K562 (cell line): ENCODE data around the gene GBX1. TPM values are rescaled to one million over a fixed set of nuclear protein-coding genes. Genes with fewer than 3 reads are reported as not detected.
A peak's percentile ranks its signal among the peaks of the same experiment; 100 is the strongest.

Experiments used
- ARID1B ChIP-seq: fragments of 450-650 bp; IDR thresholded peaks from 2 replicates; pipeline ENCODE4 v1.6.1; 2016; ENCODE audit warnings: antibody characterized with exemption, mild to moderate bottlenecking, inconsistent platforms
- DLX4 ChIP-seq: fragments of 250-450 bp; sonication (Bioruptor Pico); IDR thresholded peaks from 2 replicates; pipeline ENCODE4 v1.6.1; 2021; ENCODE audit warnings: mild to moderate bottlenecking
- E2F5 ChIP-seq: sonication (generic); formaldehyde crosslinking; IDR thresholded peaks from 2 replicates; pipeline ENCODE4 v1.8.0; 2022; ENCODE audit warnings: mild to moderate bottlenecking, missing genetic modification reagents
- ELF2 ChIP-seq: fragments of 250-450 bp; sonication (Bioruptor Pico); IDR thresholded peaks from 2 replicates; pipeline ENCODE4 v1.5.0; 2021; ENCODE audit warnings: mild to moderate bottlenecking
- ETV1 ChIP-seq: fragments of 450-650 bp; conservative IDR thresholded peaks from 2 replicates; pipeline ENCODE4 v1.6.1; 2016; ENCODE audit warnings: missing genetic modification characterization, control low read depth, low read depth, missing compliant biosample characterization
- HES1 ChIP-seq: fragments of 450-650 bp; IDR thresholded peaks from 2 replicates; pipeline ENCODE4 v1.6.1; 2016; ENCODE audit warnings: low read depth, mild to moderate bottlenecking, moderate library complexity
- MEF2D ChIP-seq: conservative IDR thresholded peaks from 2 replicates; pipeline ENCODE4 v1.6.1; 2016; ENCODE audit warnings: low read depth, missing genetic modification characterization, missing compliant biosample characterization
- SMARCE1 ChIP-seq: fragments of 450-650 bp; IDR thresholded peaks from 2 replicates; pipeline ENCODE4 v1.7.1; 2016; ENCODE audit warnings: mild to moderate bottlenecking
- TAF1 ChIP-seq: IDR thresholded peaks from 2 replicates; pipeline ENCODE4 v1.6.1; 2011; ENCODE audit warnings: mild to moderate bottlenecking, low read length, moderate library complexity; ENCODE audit not compliant: insufficient read depth, control insufficient read depth, severe bottlenecking; ENCODE audit errors: extremely low read depth
- TAL1 ChIP-seq: fragments of 450-650 bp; IDR thresholded peaks from 2 replicates; pipeline ENCODE4 v1.6.1; 2016; ENCODE audit warnings: mild to moderate bottlenecking
- ZNF263 ChIP-seq: sonication (generic); formaldehyde crosslinking; IDR thresholded peaks from 2 replicates; pipeline ENCODE4 v1.8.0; 2022; ENCODE audit warnings: mild to moderate bottlenecking, missing genetic modification reagents, borderline replicate concordance
- polyA plus RNA-seq, 8 experiments: library from polyadenylated mRNA; depleted of rRNA in 4 of 8; stranded (reverse) in 5 of 8; unstranded in 3 of 8; fragments of >200 nt; fragmentation: Nextera tagmentation in 2 of 8; fragmentation: Illumina TruSeq in 1 of 8; extraction: Ambion mirVana in 2 of 8; extraction: Trizol in 1 of 8; gene quantifications; 2 replicates each; pipeline versions ENCODE4 v1.2.1 to v1.2.3, GENCODE V29; 2011 to 2014; ENCODE audit warnings: inconsistent platforms in 1 of 8, missing spikeins in 1 of 8
- total RNA-seq, 7 experiments: library from RNA; depleted of rRNA in 6 of 7; stranded (reverse); fragments of >200 nt in 6 of 7; fragmentation: Illumina TruSeq in 2 of 7; extraction: Trizol in 2 of 7; gene quantifications; 2 replicates each; pipeline versions ENCODE4 v1.2.1 to v1.2.3, GENCODE V29; 2011 to 2021; ENCODE audit warnings: low replicate concordance in 1 of 7
- TF ChIP-seq, protein P1 (sequence below): sonication (generic); formaldehyde crosslinking; IDR thresholded peaks from 2 replicates; pipeline ENCODE4 v1.8.1; 2023; ENCODE audit warnings: mild to moderate bottlenecking, missing genetic modification reagents
- TF ChIP-seq, protein P2 (sequence below): fragments of 450-650 bp; formaldehyde crosslinking; IDR thresholded peaks from 2 replicates; pipeline ENCODE4 v1.4.0; 2020; ENCODE audit warnings: mild to moderate bottlenecking
- TF ChIP-seq, protein P3 (sequence below), 2 experiments: fragments of 450-650 bp; IDR thresholded peaks; 2 replicates each; pipeline ENCODE4 v1.6.1; 2016

GBX1 gene
- total and polyA plus RNA-seq, 9 of the 15 experiments (the other 6 are each of a cell fraction or from before 2014, with no cell fraction given) = not detected

- TF ChIP-seq, protein P1, sequence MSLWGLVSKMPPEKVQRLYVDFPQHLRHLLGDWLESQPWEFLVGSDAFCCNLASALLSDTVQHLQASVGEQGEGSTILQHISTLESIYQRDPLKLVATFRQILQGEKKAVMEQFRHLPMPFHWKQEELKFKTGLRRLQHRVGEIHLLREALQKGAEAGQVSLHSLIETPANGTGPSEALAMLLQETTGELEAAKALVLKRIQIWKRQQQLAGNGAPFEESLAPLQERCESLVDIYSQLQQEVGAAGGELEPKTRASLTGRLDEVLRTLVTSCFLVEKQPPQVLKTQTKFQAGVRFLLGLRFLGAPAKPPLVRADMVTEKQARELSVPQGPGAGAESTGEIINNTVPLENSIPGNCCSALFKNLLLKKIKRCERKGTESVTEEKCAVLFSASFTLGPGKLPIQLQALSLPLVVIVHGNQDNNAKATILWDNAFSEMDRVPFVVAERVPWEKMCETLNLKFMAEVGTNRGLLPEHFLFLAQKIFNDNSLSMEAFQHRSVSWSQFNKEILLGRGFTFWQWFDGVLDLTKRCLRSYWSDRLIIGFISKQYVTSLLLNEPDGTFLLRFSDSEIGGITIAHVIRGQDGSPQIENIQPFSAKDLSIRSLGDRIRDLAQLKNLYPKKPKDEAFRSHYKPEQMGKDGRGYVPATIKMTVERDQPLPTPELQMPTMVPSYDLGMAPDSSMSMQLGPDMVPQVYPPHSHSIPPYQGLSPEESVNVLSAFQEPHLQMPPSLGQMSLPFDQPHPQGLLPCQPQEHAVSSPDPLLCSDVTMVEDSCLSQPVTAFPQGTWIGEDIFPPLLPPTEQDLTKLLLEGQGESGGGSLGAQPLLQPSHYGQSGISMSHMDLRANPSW (CRISPR knock-in tag) = 0 out of 2 replicates have a peak, but pooled peaks have one; percentile 54
- TF ChIP-seq DLX4 (no peak), ELF2 (CRISPR knock-in tag) (0 out of 2 replicates have a peak, but pooled peaks have one; percentile 0), E2F5 (CRISPR knock-in tag) (peak; percentile 61; the same call in 1 of the 2 replicates), HES1 (peak; percentile 88), SMARCE1 (peak; percentile 71; the same call in 1 of the 2 replicates), ETV1 (peak; percentile 95), TAF1 (no peak), ZNF263 (CRISPR knock-in tag) (no peak), TAL1 (peak; percentile 69), ARID1B (peak; percentile 88), MEF2D (tag) (no peak)
- TF ChIP-seq, protein P2, sequence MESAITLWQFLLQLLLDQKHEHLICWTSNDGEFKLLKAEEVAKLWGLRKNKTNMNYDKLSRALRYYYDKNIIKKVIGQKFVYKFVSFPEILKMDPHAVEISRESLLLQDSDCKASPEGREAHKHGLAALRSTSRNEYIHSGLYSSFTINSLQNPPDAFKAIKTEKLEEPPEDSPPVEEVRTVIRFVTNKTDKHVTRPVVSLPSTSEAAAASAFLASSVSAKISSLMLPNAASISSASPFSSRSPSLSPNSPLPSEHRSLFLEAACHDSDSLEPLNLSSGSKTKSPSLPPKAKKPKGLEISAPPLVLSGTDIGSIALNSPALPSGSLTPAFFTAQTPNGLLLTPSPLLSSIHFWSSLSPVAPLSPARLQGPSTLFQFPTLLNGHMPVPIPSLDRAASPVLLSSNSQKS = no peak
- TF ChIP-seq, protein P3, sequence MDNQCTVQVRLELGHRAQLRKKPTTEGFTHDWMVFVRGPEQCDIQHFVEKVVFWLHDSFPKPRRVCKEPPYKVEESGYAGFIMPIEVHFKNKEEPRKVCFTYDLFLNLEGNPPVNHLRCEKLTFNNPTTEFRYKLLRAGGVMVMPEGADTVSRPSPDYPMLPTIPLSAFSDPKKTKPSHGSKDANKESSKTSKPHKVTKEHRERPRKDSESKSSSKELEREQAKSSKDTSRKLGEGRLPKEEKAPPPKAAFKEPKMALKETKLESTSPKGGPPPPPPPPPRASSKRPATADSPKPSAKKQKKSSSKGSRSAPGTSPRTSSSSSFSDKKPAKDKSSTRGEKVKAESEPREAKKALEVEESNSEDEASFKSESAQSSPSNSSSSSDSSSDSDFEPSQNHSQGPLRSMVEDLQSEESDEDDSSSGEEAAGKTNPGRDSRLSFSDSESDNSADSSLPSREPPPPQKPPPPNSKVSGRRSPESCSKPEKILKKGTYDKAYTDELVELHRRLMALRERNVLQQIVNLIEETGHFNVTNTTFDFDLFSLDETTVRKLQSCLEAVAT (IDR thresholded peaks at IDR 0.05) = peak in 1 of 2 experiments; percentile 63; a peak in 1 of 4 replicates
Observed at GRCh38 chr7:151206914-151207313, 39.4 kb upstream of the GBX1 start (continued).
